Heart right ventricle (tissue), 16 donors: Measurements from ENCODE around the gene MYO1E. TPM values are rescaled to one million over a fixed set of nuclear protein-coding genes. Genes with fewer than 3 reads are reported as not detected.

Experiments used
- ATAC-seq, 8 donors: fragments of 200-7000 bp; cut with Tn5 transposase; one replicate each; pipeline ENCODE4 v1.9.1; 2020; ENCODE audit warnings: mild to moderate bottlenecking in 8 of 8, moderate library complexity in 8 of 8, moderate number of reproducible peaks in 1 of 8
- DNase-seq, 2 donors: peaks; one replicate each; pipeline ENCODE4 v3.0.0-alpha.2; 2020
- H3K27ac ChIP-seq, 10 donors: fragments of 200-600 bp; sonication (generic) in 2 of 10; one replicate each; pipeline versions ENCODE4 v1.5.0 to v1.8.0; 2020 to 2022; ENCODE audit warnings: mild to moderate bottlenecking in 3 of 10
- H3K27me3 ChIP-seq, 7 donors: fragments of 200-600 bp; one replicate each; pipeline ENCODE4 v1.8.0; 2021 to 2022; ENCODE audit warnings: mild to moderate bottlenecking in 2 of 7
- H3K36me3 ChIP-seq, 9 donors: fragments of 200-600 bp; sonication (generic) in 1 of 9; one replicate each; pipeline versions ENCODE4 v1.5.0 to v1.8.0; 2020 to 2022; ENCODE audit warnings: mild to moderate bottlenecking in 2 of 9
- H3K4me1 ChIP-seq, 9 donors: fragments of 200-600 bp; sonication (generic) in 1 of 9; one replicate each; pipeline versions ENCODE4 v1.5.0 to v1.8.0; 2020 to 2022; ENCODE audit warnings: mild to moderate bottlenecking in 4 of 9
- H3K4me3 ChIP-seq, 10 donors: fragments of 200-600 bp; sonication (generic) in 2 of 10; one replicate each; pipeline versions ENCODE4 v1.5.0 to v1.8.0; 2020 to 2022; ENCODE audit warnings: mild to moderate bottlenecking in 7 of 10, moderate library complexity in 2 of 10
- H3K9me3 ChIP-seq, 11 donors: fragments of 200-600 bp in 10 of 11; sonication (generic) in 2 of 11; one replicate each; pipeline versions ENCODE4 v1.5.0 to v1.8.0; 2013 to 2022; ENCODE audit warnings: mild to moderate bottlenecking in 2 of 11, control low read depth in 1 of 11, moderate library complexity in 1 of 11
- WGBS, 2 donors: extraction: QIAGEN DNeasy Blood & Tissue Kit; methylation state at CpG; one replicate each; pipeline ENCODE4 v1.1.7; 2013; ENCODE audit warnings: inconsistent platforms in 1 of 2; 5-methylcytosine and 5-hydroxymethylcytosine counted together
- intact Hi-C, 10 donors: fragments of 100-400 bp; cut with DNase I; formaldehyde crosslinking; loops; one replicate each; pipeline versions ENCODE4 v1.11.1 to v1.14.2; 2022
- polyA plus RNA-seq, 2 donors: library from polyadenylated mRNA; stranded (reverse); fragments of 200-250 nt; gene quantifications; one replicate each; pipeline ENCODE4 v1.2.3, GENCODE V29; 2013
- total RNA-seq, 10 donors: library from RNA; stranded (reverse); fragmentation: NEBNext Ultra II Directional in 3 of 10; extraction: Animal tissue kit (Norgen Biotek cat#: 25700) in 3 of 10; gene quantifications; one replicate each; pipeline versions ENCODE4 v1.2.1 to v1.2.4, GENCODE V29; 2021 to 2023
- TF ChIP-seq, protein P1 (sequence below), 9 donors: fragments of 200-600 bp; sonication (generic) in 2 of 9; IDR thresholded peaks; one replicate each; pipeline versions ENCODE4 v1.5.0 to v1.8.0; 2021 to 2022; ENCODE audit warnings: antibody characterized with exemption in 9 of 9, mild to moderate bottlenecking in 5 of 9, moderate library complexity in 1 of 9
- donor health status: Arrhythmogenic right ventricular cardiomyopathy.
- donor health status: ischemic (EF 13 %, LVEDD 7.1; RV severe dilation, severe dysfunction).
- donor health status: healthy with polysubstance abuse.
- donor health status: DM: no; HTN: yes; CAD: no.
- donor health status: DM: no; HTN: no; CAD: no.
- donor health status: ischemic (EF 25% LVEDD 6.9; RV normal size, moderate dysfunction).
- donor health status: ischemic (EF 25% LVEDD 5.7; RV mildly dilated, moderate dysfunction).
- donor health status: healthy.
- donor health status: DM: yes; HTN: yes; CAD: no.
- donor health status: Ischemic cardiomyopathy.
- donor health status: ischemic (EF 35%, LVEDD 5.7; RV mildly dilated, moderate dysfunction).
- donor health status: nonischemic (EF 11% LVEDD 7.7; RV severe dilation, severe dysfunction).
- donor health status: DM: yes; HTN: yes; CAD: no.
- donor health status: PGD.
- donor health status: ischemic (EF 29% LVEDD 5.4; RV normal size, mild dysfunction).
- donor health status: nonischemic (EF 23%, LVEDD 6.1; RV moderate dilation, normal function).

Gene MYO1E
- total and polyA plus RNA-seq, 12 donors = 9.3 to 75.3 (median 27.4) TPM

DNA sequence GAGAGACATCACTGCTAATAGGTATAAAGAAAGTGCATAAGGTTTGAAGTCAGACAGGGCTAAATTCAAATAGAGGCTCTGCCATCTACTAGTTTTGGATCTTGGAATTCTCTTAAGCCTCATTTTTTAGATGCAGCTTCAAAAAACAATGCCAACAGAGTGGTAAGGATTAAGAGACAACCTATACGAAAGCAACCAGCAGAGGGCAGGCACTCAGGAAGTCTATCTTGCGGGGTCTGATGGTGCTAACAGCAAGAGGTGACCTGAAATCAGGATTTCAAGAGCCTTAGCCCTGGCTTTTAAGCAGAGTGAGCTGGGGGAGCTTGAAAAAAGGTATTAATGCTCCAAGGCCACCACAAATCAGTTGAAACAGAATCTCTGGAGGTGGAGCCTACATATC lies 125.3 kb downstream of the MYO1E start:
- Histone ChIP-seq H3K4me3 (no peak overlapping the region), H3K36me3 (peaks cover 0 to 15% (median 0%) of the 10 kb centered on the region in 9 donors), H3K4me1 (peaks cover 0 to 28% (median 9%) of the 10 kb centered on the region in 9 donors), H3K27me3 (no peaks in the 10 kb centered on the region), H3K9me3 (no peaks in the 10 kb centered on the region), H3K27ac (no peak overlapping the region)
- peak in 1 of 2 donors; percentile 62 for DNase-seq
- TF ChIP-seq, protein P1, sequence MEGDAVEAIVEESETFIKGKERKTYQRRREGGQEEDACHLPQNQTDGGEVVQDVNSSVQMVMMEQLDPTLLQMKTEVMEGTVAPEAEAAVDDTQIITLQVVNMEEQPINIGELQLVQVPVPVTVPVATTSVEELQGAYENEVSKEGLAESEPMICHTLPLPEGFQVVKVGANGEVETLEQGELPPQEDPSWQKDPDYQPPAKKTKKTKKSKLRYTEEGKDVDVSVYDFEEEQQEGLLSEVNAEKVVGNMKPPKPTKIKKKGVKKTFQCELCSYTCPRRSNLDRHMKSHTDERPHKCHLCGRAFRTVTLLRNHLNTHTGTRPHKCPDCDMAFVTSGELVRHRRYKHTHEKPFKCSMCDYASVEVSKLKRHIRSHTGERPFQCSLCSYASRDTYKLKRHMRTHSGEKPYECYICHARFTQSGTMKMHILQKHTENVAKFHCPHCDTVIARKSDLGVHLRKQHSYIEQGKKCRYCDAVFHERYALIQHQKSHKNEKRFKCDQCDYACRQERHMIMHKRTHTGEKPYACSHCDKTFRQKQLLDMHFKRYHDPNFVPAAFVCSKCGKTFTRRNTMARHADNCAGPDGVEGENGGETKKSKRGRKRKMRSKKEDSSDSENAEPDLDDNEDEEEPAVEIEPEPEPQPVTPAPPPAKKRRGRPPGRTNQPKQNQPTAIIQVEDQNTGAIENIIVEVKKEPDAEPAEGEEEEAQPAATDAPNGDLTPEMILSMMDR (IDR thresholded peaks at IDR 0.05) = peak; percentile 34 to 80 (median 62)
- 5 to 11% methylated on average over 2 of the region's 2 CpGs for WGBS, 2 donors
- intact Hi-C loops = loop anchor here in 9 of 10 donors (2.0 to 10.0 kb wide), 5 partner anchors 125 to 247 kb away; partner anchors contain the start of gene MYO1E (in 6 of the 9)
- ATAC-seq = peak; percentile 72 to 94 (median 82)

- intact Hi-C loops = loop anchor here in 9 of 10 donors (5.0 to 10.0 kb wide), 4 partner anchors 127 to 249 kb away; partner anchors contain the start of gene MYO1E (in 6 of the 9)
These were observed 127.1 kb downstream of the MYO1E start for GRCh38 chr15:59245559-59245958.

DNA sequence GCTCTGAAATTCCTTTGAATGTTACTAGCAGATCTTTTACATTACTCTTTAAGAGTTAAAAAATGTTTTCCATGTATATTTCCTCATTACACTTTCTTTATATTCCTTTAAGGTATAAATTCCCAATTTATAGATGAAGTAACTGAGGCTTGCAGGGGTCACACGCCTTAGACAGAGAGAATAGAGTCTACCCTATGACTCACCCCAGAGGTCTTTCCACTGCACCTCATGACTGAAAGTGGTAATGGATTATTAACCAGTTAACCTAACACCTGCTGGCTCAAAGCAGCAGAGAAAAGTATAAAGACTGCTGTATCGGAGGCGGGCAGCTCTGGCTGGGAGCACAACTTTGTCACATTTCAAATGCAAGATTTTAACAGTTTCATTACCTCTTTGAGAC lies 128.3 kb downstream of the MYO1E start:
- Histone ChIP-seq H3K36me3 (peaks cover 0 to 22% (median 0%) of the 10 kb centered on the region in 9 donors), H3K4me1 (peaks cover 0 to 35% (median 10%) of the 10 kb centered on the region in 9 donors), H3K4me3 (no peak overlapping the region), H3K27ac (no peak overlapping the region), H3K9me3 (no peaks in the 10 kb centered on the region), H3K27me3 (no peaks in the 10 kb centered on the region)
- DNase-seq (no peak), ATAC-seq (no peak)
- intact Hi-C loops = loop anchor here in 2 of 10 donors (10.0 kb wide), 2 partner anchors 240 to 250 kb away; no protein-coding TSS in a partner anchor
- TF ChIP-seq, protein P1 (IDR thresholded peaks at IDR 0.05) = no peak
- WGBS, 2 donors = 88 to 95% methylated on average over 3 of the region's 3 CpGs

More at GRCh38 chr15:59245559-59245958, 127.1 kb downstream of the MYO1E start:
- TF ChIP-seq, protein P1 (IDR thresholded peaks at IDR 0.05) = no peak
- ATAC-seq (no peak), DNase-seq (no peak)
- Histone ChIP-seq H3K36me3 (peaks cover 0 to 22% (median 0%) of the 10 kb centered on the region in 9 donors), H3K9me3 (no peaks in the 10 kb centered on the region), H3K4me1 (peaks cover 0 to 31% (median 11%) of the 10 kb centered on the region in 9 donors), H3K27ac (no peak overlapping the region), H3K4me3 (no peak overlapping the region), H3K27me3 (no peaks in the 10 kb centered on the region)
- WGBS, 2 donors = 59 to 77% methylated on average over 2 of the region's 2 CpGs

- no peak for DNase-seq
- TF ChIP-seq, protein P1 (IDR thresholded peaks at IDR 0.05) = no peak
- H3K4me3 ChIP-seq = no peak overlapping the region
These were observed 129.0 kb downstream of the MYO1E start for GRCh38 chr15:59243622-59244021.

More at GRCh38 chr15:59243622-59244021, 129.0 kb downstream of the MYO1E start:
- no peak for ATAC-seq
- no peaks in the 10 kb centered on the region for H3K9me3 ChIP-seq
- intact Hi-C loops = loop anchor here in 2 of 10 donors (10.0 kb wide), 2 partner anchors 241 to 251 kb away; no protein-coding TSS in a partner anchor
- no peaks in the 10 kb centered on the region for H3K27me3 ChIP-seq
- peaks cover 0 to 33% (median 10%) of the 10 kb centered on the region in 9 donors for H3K4me1 ChIP-seq
- WGBS, 2 donors = 91 to 95% methylated on average over 5 of the region's 5 CpGs
- H3K27ac ChIP-seq = no peak overlapping the region
- peaks cover 0 to 22% (median 0%) of the 10 kb centered on the region in 9 donors for H3K36me3 ChIP-seq
